Measurements from ENCODE around the gene CA12. TPM values are rescaled to one million over a fixed set of nuclear protein-coding genes. Genes with fewer than 3 reads are reported as not detected.

CA12 gene
- total RNA-seq, 1 donor from 2014 or later: 0.97 TPM

- Mint-ChIP-seq H3K36me3 (ENCODE audit: unreplicated experiment) (peaks cover 5% of the 10 kb centered on the region), H3K27ac (ENCODE audit: unreplicated experiment) (peak overlapping the region; percentile 92), H3K27me3 (ENCODE audit: unreplicated experiment) (no peaks in the 10 kb centered on the region), H3K4me3 (ENCODE audit: unreplicated experiment) (peak overlapping the region; percentile 87), H3K4me1 (ENCODE audit: unreplicated experiment) (peaks cover 22% of the 10 kb centered on the region), H3K9me3 (ENCODE audit: unreplicated experiment) (no peaks in the 10 kb centered on the region)
- DNase-seq (ENCODE audit: extremely low spot score, unreplicated experiment): no peak
- TF ChIP-seq CTCF (IDR thresholded peaks at IDR 0.05): no peak
Observed at GRCh38 chr15:63276342-63277037, 105.2 kb downstream of the CA12 start.

GRCh38 chr15:63274427-63274826, 107.2 kb downstream of the CA12 start:
- peaks cover 22% of the 10 kb centered on the region for H3K4me1 Mint-ChIP-seq (ENCODE audit: unreplicated experiment)
- no peaks in the 10 kb centered on the region for H3K27me3 Mint-ChIP-seq (ENCODE audit: unreplicated experiment)
- peak overlapping the region; percentile 28 for H3K27ac Mint-ChIP-seq (ENCODE audit: unreplicated experiment)
- no peak for DNase-seq (ENCODE audit: extremely low spot score, unreplicated experiment)
- TF ChIP-seq CTCF (IDR thresholded peaks at IDR 0.05): no peak
- H3K9me3 Mint-ChIP-seq (ENCODE audit: unreplicated experiment): no peaks in the 10 kb centered on the region
- peaks cover 3% of the 10 kb centered on the region for H3K36me3 Mint-ChIP-seq (ENCODE audit: unreplicated experiment)
- no peak overlapping the region for H3K4me3 Mint-ChIP-seq (ENCODE audit: unreplicated experiment)

Other genes with a start within 250 kb of the CA12 start
- 200 and 202 TPM in 2 replicates for gene RPS27L, start 224.4 kb downstream of the CA12 start, total RNA-seq
- 27.9 and 29.8 TPM in 2 replicates for gene RAB8B, start 192.2 kb downstream of the CA12 start, total RNA-seq
- 13.9 and 15.9 TPM in 2 replicates for gene APH1B, start 104.2 kb downstream of the CA12 start, total RNA-seq
- gene USP3, start 122.7 kb upstream of the CA12 start, total RNA-seq: 41.2 and 45.9 TPM in 2 replicates
- gene FBXL22, start 215.5 kb upstream of the CA12 start, total RNA-seq: 0.48 and 0.52 TPM in 2 replicates

Data from osteocyte (in vitro differentiated cells).